Measurements from ENCODE around the gene MEIOB. TPM values are rescaled to one million over a fixed set of nuclear protein-coding genes. Genes with fewer than 3 reads are reported as not detected.
"Not testable (repeated sequence)": the region's sequence is repeated elsewhere in the genome, so short reads cannot be mapped to it uniquely, and the experiment has no call there.

Gene MEIOB
- total RNA-seq, 1 donor = not detected

DNA sequence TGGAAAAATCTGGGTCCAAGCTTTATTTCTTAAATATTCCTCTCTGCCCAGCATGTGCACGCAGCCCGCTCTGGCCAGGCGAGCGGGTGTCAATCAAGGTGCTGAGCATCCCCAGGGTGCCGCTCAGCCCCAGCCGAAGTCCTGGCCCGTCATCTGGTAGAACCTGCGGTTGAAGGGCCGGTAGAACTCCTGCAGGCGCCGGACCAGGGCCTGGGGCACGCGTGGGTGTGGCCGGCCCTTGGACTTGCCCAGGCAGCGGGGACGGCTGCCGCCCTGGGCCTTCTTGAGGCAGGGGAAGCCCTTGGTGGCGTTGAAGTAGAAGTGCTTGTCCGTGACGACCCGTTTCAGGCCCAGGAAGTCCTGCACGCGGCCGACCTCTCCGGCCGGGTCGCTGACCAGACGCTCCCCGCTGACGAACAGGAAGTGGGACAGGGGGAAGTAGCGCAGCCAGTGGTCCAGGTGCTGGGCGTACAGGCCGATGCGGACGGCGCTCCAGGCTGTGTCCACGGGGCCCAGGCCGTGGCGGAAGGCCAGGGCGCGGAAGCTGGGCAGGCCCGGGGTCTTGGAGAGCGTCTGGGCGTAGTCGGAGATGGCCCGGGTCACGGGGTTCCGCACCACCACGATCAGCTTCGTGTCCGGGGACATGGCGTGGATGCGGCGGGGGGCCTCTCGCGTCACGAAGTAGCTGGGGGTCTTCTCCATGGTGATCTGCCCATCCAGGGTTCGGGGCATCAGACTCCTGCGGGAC lies 39.7 kb upstream of the MEIOB start:
- Histone ChIP-seq H3K4me1 (ENCODE audit: insufficient read depth, low read length) (no peaks in the 10 kb centered on the region), H3K4me3 (ENCODE audit: low read length) (no peak overlapping the region), H3K9me3 (ENCODE audit: low read depth, low read length) (no peaks in the 10 kb centered on the region), H3K27me3 (ENCODE audit: insufficient read depth, low read length) (peaks cover 3% of the 10 kb centered on the region)

DNA sequence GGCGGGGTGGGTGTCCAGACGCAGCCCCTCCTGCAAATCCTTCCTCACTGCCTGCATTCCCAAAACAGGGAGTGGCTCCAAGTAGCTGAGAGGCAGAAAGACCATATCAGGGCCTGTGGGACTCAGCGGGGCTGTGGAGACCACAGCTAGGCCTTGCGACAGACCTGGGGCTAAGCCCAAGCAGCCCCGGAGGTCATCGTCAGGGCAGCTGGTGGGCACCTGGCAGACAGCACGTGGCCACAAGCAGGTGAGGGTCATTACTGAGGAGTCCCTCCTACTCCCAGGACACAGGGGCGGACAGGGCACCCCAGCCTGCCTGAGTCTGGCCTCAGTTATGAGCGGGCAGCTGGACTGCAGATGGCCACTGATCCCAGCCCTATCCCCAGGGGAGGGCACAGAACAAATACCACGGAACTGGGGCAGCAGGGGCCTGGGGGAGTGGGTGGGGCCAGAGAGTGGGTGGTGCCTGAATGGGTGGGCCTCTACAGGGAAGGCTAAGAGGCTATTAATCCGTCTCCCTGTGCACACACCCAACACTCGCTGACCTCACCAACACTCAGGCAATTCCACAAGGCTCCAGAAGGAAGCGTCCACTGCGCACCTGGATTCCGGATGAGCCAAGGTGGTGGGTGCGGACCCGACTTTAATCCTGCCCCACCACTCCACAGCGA lies 37.7 kb upstream of the MEIOB start:
- H3K9me3 ChIP-seq (ENCODE audit: low read depth, low read length) = no peaks in the 10 kb centered on the region
- H3K4me3 ChIP-seq (ENCODE audit: low read length) = no peak overlapping the region
- no peaks in the 10 kb centered on the region for H3K4me1 ChIP-seq (ENCODE audit: insufficient read depth, low read length)
- H3K27me3 ChIP-seq (ENCODE audit: insufficient read depth, low read length) = no peaks in the 10 kb centered on the region

DNA sequence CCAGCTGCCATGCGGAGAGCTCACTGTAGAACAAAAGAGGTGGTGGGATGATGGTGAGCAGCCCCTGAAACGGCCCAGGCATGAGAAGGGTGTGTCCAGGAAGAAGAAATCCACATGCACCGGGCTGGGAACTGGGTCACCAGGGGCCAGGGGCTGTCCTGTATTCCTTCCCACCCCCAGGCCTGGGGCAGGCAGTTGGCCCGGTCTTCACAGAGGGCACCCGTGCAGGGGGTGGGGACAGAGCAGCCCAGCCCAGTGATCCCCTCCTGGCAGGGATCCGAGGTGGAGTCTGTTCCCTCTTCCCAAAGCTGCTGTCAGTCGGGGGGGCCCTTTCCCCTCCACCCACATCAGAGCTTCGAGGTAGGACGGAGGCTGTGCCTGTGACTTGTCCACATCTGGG lies 37.0 kb upstream of the MEIOB start:
- H3K4me1 ChIP-seq (ENCODE audit: insufficient read depth, low read length) = no peaks in the 10 kb centered on the region
- no peak overlapping the region for H3K4me3 ChIP-seq (ENCODE audit: low read length)
- no peaks in the 10 kb centered on the region for H3K27me3 ChIP-seq (ENCODE audit: insufficient read depth, low read length)
- H3K9me3 ChIP-seq (ENCODE audit: low read depth, low read length) = no peaks in the 10 kb centered on the region

DNA sequence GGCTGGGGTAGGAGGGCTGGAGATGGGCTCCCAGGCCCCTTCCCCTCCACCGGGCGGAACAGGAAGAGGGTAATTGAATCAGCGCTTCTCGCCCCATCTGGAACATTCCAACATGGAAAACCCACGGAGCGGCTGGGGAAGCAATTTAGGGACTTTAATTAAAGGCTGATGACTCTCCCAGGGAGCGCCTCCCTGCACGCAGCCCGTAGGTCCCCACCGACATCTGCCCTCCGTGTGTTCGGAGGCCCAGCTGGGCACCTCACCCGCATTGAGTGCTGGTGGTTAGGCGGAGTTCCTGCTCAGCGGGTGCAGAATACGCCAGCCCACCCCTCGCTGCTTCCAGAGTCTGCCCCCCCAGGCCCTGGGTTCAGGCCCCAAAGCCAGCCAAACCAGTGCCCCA lies 36.2 kb upstream of the MEIOB start:
- H3K9me3 ChIP-seq (ENCODE audit: low read depth, low read length) = no peaks in the 10 kb centered on the region
- H3K4me1 ChIP-seq (ENCODE audit: insufficient read depth, low read length) = no peaks in the 10 kb centered on the region
- H3K4me3 ChIP-seq (ENCODE audit: low read length) = no peak overlapping the region
- no peaks in the 10 kb centered on the region for H3K27me3 ChIP-seq (ENCODE audit: insufficient read depth, low read length)

DNA sequence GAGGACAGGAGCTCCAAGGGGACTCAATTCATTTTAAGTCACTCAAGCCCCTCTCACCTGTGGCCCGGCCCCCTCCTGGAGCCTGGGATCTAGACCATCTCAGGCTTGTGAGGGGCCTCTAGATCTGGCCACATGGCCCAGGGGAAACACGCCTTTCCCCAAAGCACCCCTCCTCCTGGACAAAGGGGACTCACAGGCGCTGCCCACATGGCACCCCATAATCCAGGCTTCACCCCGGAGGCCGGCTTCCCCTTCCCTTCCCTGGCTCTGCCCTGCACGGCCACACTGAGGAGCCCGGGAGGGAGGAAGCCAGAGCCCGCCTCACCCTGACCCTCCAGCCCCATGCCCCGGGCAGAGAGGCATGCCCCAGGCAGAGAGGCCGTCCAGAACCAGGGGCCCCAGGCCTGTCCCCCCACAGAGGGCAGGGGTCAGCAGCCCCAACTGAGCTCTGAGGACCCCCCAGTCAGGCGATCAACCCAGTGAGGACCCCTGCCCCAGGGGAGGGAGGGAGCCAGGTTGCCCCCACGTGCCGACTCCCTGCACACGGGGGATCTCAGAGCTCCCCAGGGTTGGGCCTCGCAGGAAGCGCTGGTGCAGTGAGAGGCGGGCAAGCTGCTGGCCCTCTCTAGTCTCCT lies 35.4 kb upstream of the MEIOB start:
- H3K4me3 ChIP-seq (ENCODE audit: low read length) = no peak overlapping the region
- H3K27me3 ChIP-seq (ENCODE audit: insufficient read depth, low read length) = no peaks in the 10 kb centered on the region
- no peaks in the 10 kb centered on the region for H3K9me3 ChIP-seq (ENCODE audit: low read depth, low read length)

DNA sequence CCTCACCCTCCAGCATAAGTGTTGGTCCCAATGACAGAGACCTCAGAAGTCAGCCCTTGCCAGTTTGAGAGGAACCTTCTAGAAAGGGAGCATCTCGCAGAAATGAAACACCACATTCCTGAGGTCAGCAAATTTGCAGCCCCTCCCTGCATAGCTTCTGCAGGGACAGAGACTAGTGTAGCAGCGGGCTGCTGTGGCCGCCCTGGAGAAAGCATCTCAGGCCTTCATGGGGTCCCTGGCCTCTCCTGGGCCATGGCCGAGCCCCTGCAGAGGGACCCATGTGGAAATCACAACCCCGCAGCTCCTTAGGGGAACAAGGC lies 34.8 kb upstream of the MEIOB start:
- no peaks in the 10 kb centered on the region for H3K9me3 ChIP-seq (ENCODE audit: low read depth, low read length)
- H3K4me3 ChIP-seq (ENCODE audit: low read length) = no peak overlapping the region
- H3K4me1 ChIP-seq (ENCODE audit: insufficient read depth, low read length) = no peaks in the 10 kb centered on the region
- H3K27me3 ChIP-seq (ENCODE audit: insufficient read depth, low read length) = no peaks in the 10 kb centered on the region

More for the DNA sequence above, 35.4 kb upstream of the MEIOB start:
- H3K4me1 ChIP-seq (ENCODE audit: insufficient read depth, low read length) = no peaks in the 10 kb centered on the region

DNA sequence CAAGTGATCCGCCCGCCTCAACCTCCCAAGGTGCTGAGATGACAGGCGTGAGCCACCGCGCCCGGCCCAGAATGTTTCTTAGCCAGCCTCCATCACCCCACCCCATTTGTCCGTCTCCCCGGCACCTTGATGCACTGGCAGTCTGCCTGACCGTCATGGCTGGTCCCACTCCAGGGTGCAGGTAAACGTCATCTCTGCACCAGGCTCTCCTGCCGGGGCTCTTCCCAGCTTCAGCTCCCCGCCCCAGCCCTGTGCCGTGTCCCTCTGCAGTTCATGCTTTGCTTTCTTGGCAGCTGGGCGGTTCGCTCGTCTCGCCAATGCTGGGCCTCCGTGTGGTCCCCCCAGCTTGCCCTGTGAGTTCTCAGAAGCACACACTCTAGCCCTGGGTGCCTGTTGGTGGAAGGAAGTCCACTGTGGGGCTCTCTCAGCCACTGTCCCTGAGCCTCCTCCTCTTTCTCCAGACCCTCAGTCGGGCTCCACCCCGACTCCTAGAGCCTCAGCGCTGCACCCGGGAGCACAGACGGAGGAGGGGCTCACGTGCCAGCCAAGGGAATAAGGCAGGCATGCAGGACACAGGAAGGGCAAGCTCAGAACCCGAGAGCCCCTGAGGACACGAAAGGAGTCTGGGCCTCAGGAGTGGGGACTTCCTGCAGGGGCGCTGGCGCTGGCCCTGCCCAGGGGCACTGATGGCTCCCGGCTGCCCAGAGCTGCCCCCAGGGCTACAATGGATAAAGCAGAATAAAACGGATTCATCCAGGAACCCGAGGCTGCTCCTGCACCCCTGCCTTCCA lies 34.3 kb upstream of the MEIOB start:
- Histone ChIP-seq H3K4me1 (ENCODE audit: insufficient read depth, low read length) (no peaks in the 10 kb centered on the region), H3K9me3 (ENCODE audit: low read depth, low read length) (no peaks in the 10 kb centered on the region), H3K4me3 (ENCODE audit: low read length) (no peak overlapping the region), H3K27me3 (ENCODE audit: insufficient read depth, low read length) (no peaks in the 10 kb centered on the region)

DNA sequence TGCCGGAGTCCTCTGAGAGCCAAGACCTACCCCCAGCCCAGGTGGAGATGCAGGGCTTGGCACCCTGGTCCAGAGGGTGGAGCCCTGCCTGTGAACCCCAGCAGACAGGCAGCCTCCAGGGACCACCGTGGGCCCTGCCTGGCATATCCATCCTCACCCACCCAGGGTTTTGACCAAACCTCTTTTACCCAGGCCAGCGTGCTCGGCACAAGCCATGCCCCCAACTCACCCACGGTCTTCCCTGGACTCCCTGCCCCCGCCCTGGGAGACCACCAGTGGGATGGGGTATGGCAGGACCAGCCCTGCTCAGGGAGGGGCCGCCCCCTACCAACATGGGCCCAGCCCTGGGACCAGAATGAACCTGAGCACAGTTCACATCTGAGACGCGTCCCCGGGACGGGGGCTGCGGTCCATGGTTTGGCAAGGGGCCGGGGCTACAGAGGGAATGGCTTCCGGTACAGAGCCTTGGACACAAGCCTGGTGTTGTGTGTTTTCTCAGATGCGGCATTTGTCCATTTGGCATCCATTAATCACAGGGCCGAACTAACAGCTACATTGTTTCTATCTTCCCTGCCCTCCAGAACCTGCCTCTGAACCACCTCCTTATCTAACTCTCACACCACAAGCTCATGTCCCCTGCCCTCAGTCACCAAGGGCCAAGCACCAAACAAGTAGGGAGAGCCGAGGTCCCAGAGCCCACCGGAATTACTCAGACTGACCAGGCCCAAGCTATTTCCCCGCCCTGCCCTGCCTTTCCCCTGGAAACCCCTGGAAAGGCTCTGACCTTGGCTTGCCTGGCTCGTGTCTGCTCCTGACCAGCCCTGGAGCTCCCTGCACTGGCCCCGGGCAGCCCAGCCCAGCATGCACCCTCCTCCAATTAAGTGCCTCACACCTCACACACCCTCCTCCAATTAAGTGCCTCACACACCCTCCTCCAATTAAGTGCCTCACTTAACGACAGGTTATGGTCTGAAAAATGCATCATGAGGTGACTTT lies 32.2 kb upstream of the MEIOB start:
- no peaks in the 10 kb centered on the region for H3K9me3 ChIP-seq (ENCODE audit: low read depth, low read length)
- no peaks in the 10 kb centered on the region for H3K4me1 ChIP-seq (ENCODE audit: insufficient read depth, low read length)
- H3K4me3 ChIP-seq (ENCODE audit: low read length) = no peak overlapping the region
- no peaks in the 10 kb centered on the region for H3K27me3 ChIP-seq (ENCODE audit: insufficient read depth, low read length)

DNA sequence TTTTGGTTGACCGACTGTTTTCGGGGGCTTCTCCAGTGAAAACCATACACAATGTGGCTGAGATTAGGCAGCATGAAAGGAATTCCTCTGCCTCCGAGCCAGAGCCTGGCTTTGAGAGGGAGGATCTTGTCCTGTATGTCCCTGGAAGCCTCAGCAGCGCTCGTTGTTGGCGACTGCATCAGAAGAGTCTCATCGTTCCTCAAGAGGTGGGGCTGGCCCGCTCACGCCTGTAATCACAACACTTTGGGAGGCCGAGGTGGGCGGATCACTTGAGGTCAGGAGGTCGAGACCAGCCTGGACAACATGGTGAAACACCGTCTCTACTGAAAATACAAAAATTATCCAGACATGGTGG lies 31.2 kb upstream of the MEIOB start:
- H3K27me3 ChIP-seq (ENCODE audit: insufficient read depth, low read length) = no peaks in the 10 kb centered on the region
- no peaks in the 10 kb centered on the region for H3K4me1 ChIP-seq (ENCODE audit: insufficient read depth, low read length)
- no peaks in the 10 kb centered on the region for H3K9me3 ChIP-seq (ENCODE audit: low read depth, low read length)
- no peak overlapping the region for H3K4me3 ChIP-seq (ENCODE audit: low read length)

DNA sequence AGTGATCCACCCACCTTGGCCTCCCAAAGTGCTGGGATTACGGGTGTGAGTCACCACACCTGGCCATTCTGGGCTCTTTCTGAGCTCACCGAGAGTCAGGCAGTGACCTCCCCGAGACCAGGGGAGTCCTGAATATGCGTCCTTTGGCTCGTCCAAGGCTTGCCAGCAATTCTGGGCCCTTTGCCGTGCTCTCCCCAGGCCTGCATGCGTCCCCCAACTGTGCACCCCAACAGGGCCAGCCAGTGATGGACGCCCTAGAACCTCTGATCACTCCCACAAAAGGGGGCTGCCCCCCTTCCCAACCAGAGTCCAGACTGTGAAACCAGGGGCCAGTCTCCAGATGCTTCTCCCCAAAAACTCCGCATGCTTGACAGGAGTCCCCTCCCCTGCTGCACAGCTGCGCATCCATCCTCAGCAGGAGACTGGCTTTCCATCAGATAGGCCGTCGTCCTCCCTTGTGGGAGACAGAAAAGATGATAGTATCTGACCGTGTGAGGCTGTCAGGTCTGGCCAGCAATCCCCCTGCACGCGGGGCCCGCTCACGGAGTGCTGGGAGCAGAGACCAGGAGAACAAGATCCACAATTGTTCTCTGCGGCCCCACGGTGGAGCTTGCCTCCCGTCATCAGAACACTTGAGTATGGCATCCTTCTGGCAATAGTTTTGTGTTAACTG lies 30.7 kb upstream of the MEIOB start:
- no peaks in the 10 kb centered on the region for H3K4me1 ChIP-seq (ENCODE audit: insufficient read depth, low read length)
- no peaks in the 10 kb centered on the region for H3K9me3 ChIP-seq (ENCODE audit: low read depth, low read length)
- no peaks in the 10 kb centered on the region for H3K27me3 ChIP-seq (ENCODE audit: insufficient read depth, low read length)
- no peak overlapping the region for H3K4me3 ChIP-seq (ENCODE audit: low read length)

DNA sequence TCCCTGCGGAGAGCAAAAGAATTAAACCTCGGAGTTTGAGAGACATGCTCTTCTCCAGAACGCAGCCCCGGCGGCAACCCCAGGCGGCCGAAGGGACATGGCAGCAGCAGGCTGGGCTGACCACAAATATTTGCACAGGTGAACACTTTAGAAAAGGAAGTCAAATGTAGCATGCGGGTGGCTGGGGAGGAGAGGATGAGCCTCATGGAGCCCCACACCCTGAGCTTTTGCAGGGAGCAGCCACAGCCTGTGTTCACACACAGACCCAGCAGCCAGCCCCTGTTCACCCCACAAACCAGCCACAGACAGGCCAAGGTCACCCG lies 28.4 kb upstream of the MEIOB start:
- H3K4me3 ChIP-seq (ENCODE audit: low read length) = no peak overlapping the region
- H3K9me3 ChIP-seq (ENCODE audit: low read depth, low read length) = no peaks in the 10 kb centered on the region
- H3K4me1 ChIP-seq (ENCODE audit: insufficient read depth, low read length) = no peaks in the 10 kb centered on the region
- no peaks in the 10 kb centered on the region for H3K27me3 ChIP-seq (ENCODE audit: insufficient read depth, low read length)

DNA sequence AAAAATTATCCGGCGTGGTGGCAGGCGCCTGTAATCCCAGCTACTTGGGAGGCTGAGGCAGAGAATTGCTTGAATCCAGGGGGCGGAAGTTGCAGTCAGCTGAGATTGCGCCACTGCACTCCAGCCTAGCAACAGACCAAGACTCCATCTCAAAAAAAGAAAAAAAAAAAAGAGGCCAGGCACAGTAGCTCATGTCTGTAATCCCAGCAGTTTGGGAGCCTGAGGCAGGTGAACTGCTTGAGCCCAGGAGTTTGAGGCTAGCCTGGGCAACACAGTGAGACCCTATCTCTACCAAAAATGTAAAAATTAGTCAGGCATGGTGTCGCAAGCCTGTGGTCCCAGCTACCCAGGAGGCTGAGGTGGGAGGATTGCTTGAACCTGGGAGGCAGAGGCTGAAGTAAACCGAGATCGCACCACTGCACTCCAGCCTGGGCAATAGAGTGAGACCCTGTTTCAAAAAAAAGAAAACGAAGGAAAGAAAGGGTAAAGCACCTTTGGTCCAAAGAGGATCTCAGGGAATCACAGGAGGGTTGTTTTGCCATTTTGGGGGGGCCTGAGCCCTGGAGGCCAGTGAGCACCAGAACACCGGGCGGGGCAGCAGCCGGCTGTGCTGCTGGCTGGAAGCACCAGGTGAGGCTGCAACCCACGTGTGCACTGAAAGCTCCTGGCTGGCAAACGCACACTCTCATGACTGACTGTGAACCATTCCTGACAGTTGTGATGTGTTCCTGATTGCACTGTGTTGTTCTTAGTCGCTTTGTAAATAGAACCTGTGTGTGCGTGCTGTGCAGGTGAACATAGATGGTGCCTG lies 27.9 kb upstream of the MEIOB start:
- no peaks in the 10 kb centered on the region for H3K4me1 ChIP-seq (ENCODE audit: insufficient read depth, low read length)
- H3K9me3 ChIP-seq (ENCODE audit: low read depth, low read length) = no peaks in the 10 kb centered on the region
- no peak overlapping the region for H3K4me3 ChIP-seq (ENCODE audit: low read length)
- no peaks in the 10 kb centered on the region for H3K27me3 ChIP-seq (ENCODE audit: insufficient read depth, low read length)

DNA sequence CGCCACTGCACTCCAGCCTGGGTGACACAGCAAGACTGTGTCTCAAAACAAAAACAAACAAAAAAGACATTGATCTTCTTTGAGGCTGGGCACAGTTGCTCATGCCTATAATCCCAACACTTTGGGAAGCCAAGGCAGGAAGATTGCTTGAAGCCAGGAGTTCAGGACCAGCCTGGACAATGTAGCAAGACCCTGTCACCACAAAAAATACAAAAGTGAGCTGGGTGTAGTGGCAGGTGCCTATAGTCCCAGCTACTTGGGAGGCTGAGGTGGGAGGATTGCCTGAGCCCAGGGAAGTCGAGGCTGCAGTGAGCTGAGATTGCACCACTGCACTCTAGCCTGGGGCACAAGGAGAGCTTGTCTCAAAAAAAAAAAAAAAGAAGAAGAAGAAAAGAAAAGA lies 25.7 kb upstream of the MEIOB start:
- H3K27me3 ChIP-seq (ENCODE audit: insufficient read depth, low read length); H3K4me3 ChIP-seq (ENCODE audit: low read length); H3K4me1 ChIP-seq (ENCODE audit: insufficient read depth, low read length); H3K9me3 ChIP-seq (ENCODE audit: low read depth, low read length): not testable (repeated sequence)
